Parathyroid adenoma (tissue), 2 donors: ENCODE results near the gene FOXG1.

Experiments used
- H2AFZ ChIP-seq: fragments of 300-600 bp; sonication (generic); one replicate; pipeline ENCODE4 v1.7.0; 2017; ENCODE audit warnings: antibody characterized with exemption, mild to moderate bottlenecking
- H3K27ac ChIP-seq: fragments of 300-600 bp; sonication (generic); one replicate; pipeline ENCODE4 v1.7.0; 2017
- H3K27me3 ChIP-seq: fragments of 300-600 bp; sonication (generic); one replicate; pipeline ENCODE4 v1.7.0; 2017; ENCODE audit warnings: low read length; ENCODE audit not compliant: control insufficient read depth, insufficient read depth
- H3K36me3 ChIP-seq: fragments of 300-600 bp; sonication (generic); one replicate; pipeline ENCODE4 v1.7.0; 2017; ENCODE audit warnings: low read length; ENCODE audit not compliant: control insufficient read depth, insufficient read depth
- H3K4me1 ChIP-seq: fragments of 300-600 bp; sonication (generic); one replicate; pipeline ENCODE4 v1.7.0; 2017; ENCODE audit warnings: control low read depth
- H3K4me2 ChIP-seq: fragments of 300-600 bp; sonication (generic); one replicate; pipeline ENCODE4 v1.7.0; 2017; ENCODE audit warnings: low read length
- H3K4me3 ChIP-seq: fragments of 300-600 bp; sonication (generic); one replicate; pipeline ENCODE4 v1.7.0; 2017; ENCODE audit warnings: low read depth, low read length
- H3K79me2 ChIP-seq: fragments of 300-600 bp; sonication (generic); one replicate; pipeline ENCODE4 v1.7.0; 2017; ENCODE audit warnings: control low read depth
- H3K9ac ChIP-seq: fragments of 300-600 bp; sonication (generic); one replicate; pipeline ENCODE4 v1.7.0; 2017; ENCODE audit warnings: mild to moderate bottlenecking
- H3K9me3 ChIP-seq: fragments of 300-600 bp; sonication (generic); one replicate; pipeline ENCODE4 v1.7.0; 2017; ENCODE audit warnings: low read length; ENCODE audit not compliant: control insufficient read depth
- CTCF ChIP-seq: fragments of 300-600 bp; sonication (generic); IDR thresholded peaks from one replicate; pipeline ENCODE4 v1.7.0; 2017; ENCODE audit warnings: antibody characterized with exemption, mild to moderate bottlenecking
- donor health status: primary hyperparathyroidism.

FOXG1 gene

GRCh38 chr14:28766469-28766955, at the start of gene FOXG1:
Gene FOXG1 (plus strand): TSS chr14:28766787. CDS start chr14:28767280, 493 bp downstream.
- H3K4me3 ChIP-seq: no peak within 1 kb of the TSS
- H3K9ac ChIP-seq: no peak within 1 kb of the TSS
- no peak for TF ChIP-seq CTCF

GRCh38 chr14:28719130-28719529, 47.5 kb upstream of the FOXG1 start:
- Histone ChIP-seq H3K4me2 (no peak overlapping the region), H3K36me3 (no peaks in the 10 kb centered on the region), H3K79me2 (no peaks in the 10 kb centered on the region), H3K27me3 (no peaks in the 10 kb centered on the region), H3K4me3 (no peak overlapping the region), H3K9me3 (no peaks in the 10 kb centered on the region), H2AFZ (no peak overlapping the region), H3K27ac (no peak overlapping the region), H3K4me1 (no peaks in the 10 kb centered on the region), H3K9ac (no peak overlapping the region)
- no peak for TF ChIP-seq CTCF

More at GRCh38 chr14:28766469-28766955, at the start of gene FOXG1:
- H3K9me3 ChIP-seq: no peaks in the 10 kb centered on the region
- H3K4me1 ChIP-seq: no peaks in the 10 kb centered on the region
- no peaks in the 10 kb centered on the region for H3K79me2 ChIP-seq
- H3K36me3 ChIP-seq: no peaks in the 10 kb centered on the region
- peak within 1 kb of the TSS; percentile 44 for H3K4me2 ChIP-seq
- H2AFZ ChIP-seq: no peak within 1 kb of the TSS
- peaks cover 16% of the 10 kb centered on the region for H3K27me3 ChIP-seq
- peak within 1 kb of the TSS; percentile 17 for H3K27ac ChIP-seq

- TF ChIP-seq CTCF: no peak
- H3K4me2 ChIP-seq: no peak overlapping the region
- H3K79me2 ChIP-seq: no peaks in the 10 kb centered on the region
- no peak overlapping the region for H3K27ac ChIP-seq
- no peaks in the 10 kb centered on the region for H3K9me3 ChIP-seq
- no peaks in the 10 kb centered on the region for H3K4me1 ChIP-seq
- no peaks in the 10 kb centered on the region for H3K27me3 ChIP-seq
- H3K36me3 ChIP-seq: no peaks in the 10 kb centered on the region
- H2AFZ ChIP-seq: no peak overlapping the region
- no peak overlapping the region for H3K4me3 ChIP-seq
- no peak overlapping the region for H3K9ac ChIP-seq
These were observed 35.2 kb upstream of the FOXG1 start for GRCh38 chr14:28731358-28731757.

GRCh38 chr14:28742171-28742846, 24.3 kb upstream of the FOXG1 start:
- Histone ChIP-seq H3K27ac (no peak overlapping the region), H3K9me3 (no peaks in the 10 kb centered on the region), H2AFZ (no peak overlapping the region), H3K9ac (no peak overlapping the region), H3K36me3 (no peaks in the 10 kb centered on the region), H3K79me2 (no peaks in the 10 kb centered on the region), H3K27me3 (no peaks in the 10 kb centered on the region), H3K4me1 (no peaks in the 10 kb centered on the region), H3K4me2 (no peak overlapping the region), H3K4me3 (no peak overlapping the region)
- TF ChIP-seq CTCF: no peak

GRCh38 chr14:28744126-28744525, 22.5 kb upstream of the FOXG1 start:
- Histone ChIP-seq H3K4me3 (no peak overlapping the region), H3K27me3 (no peaks in the 10 kb centered on the region), H3K4me1 (no peaks in the 10 kb centered on the region), H3K27ac (no peak overlapping the region), H3K4me2 (no peak overlapping the region), H3K79me2 (no peaks in the 10 kb centered on the region), H2AFZ (no peak overlapping the region), H3K9ac (no peak overlapping the region), H3K36me3 (no peaks in the 10 kb centered on the region), H3K9me3 (no peaks in the 10 kb centered on the region)
- TF ChIP-seq CTCF: no peak
